GM15510 (cell line): ENCODE data around the gene HMGXB4.

Experiments
- POLR2A ChIP-seq: IDR thresholded peaks from 3 replicates; pipeline ENCODE4 v1.6.1; 2011; ENCODE audit warnings: borderline replicate concordance; ENCODE audit not compliant: insufficient read length; ENCODE audit errors: extremely low read depth

Gene HMGXB4

DNA sequence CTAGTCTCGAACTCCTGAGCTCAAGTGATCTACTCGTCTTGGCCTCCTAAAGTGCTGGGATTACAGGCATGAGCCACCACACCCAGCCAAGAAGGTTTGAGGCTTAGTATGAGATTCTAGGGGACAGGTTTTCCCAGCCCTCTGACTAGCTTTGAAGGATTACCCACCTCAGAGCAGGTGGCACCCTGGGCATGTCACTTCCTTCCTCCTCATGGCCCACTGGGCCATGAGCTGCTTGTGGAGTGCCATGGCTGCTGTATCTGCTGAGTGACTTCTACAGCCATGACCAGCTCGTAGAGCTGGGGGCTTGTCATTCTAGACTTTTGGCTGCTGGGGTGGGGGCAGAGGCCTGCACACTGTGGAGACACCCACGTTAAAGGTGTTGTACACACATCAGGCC lies 67.5 kb downstream of the HMGXB4 start:
- no peak for TF ChIP-seq POLR2A

DNA sequence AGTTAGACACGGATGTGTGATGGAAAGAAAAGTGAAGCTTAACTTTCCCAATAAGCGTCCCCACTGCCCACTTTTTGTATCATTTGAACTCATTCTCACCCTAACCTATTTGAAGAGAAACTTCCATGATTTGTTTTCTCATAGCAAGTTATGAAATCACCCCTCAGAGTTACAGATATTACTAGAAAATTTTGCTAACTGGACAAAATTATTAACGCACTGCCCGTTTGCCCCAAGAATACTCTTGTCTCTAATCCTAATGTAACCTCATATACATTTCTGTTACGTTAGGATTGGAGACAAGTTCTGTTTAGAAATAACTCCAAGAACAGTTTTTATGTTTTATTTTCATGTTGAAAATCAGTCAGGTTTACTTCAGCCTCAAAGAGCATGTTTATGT lies 67.9 kb downstream of the HMGXB4 start:
- no peak for TF ChIP-seq POLR2A

DNA sequence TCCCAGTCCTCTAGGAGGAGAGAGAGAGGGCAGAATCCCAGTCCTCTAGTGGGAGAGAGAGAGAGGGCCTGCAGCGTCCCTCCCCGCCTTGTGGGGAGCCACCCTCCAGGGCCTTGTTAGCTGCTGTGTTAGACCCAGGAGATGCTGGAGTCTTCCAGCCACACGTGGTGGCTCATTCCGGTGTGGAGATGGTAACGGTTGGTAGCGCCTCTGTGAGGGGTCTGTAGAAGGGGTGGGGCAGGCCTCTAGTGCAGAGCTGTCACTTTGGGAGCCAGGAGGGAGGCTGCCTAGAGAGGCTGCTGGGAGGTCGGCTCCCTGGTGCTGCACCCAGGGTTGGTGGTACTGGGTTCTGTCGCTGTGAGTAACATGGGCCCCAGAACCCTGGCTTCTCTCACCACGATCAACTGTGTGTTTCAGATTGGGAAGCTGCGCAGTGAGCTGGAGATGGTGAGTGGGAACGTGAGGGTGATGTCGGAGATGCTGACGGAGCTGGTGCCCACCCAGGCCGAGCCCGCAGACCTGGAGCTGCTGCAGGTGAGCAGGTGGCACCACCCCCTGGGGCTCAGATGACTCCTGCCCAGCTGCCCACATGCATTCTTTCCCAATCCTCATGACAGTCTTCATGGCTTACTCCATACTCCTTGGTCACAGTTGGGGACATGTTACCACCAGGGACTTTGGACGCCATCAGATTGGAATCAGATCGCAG lies 69.7 kb downstream of the HMGXB4 start:
- no peak for TF ChIP-seq POLR2A

DNA sequence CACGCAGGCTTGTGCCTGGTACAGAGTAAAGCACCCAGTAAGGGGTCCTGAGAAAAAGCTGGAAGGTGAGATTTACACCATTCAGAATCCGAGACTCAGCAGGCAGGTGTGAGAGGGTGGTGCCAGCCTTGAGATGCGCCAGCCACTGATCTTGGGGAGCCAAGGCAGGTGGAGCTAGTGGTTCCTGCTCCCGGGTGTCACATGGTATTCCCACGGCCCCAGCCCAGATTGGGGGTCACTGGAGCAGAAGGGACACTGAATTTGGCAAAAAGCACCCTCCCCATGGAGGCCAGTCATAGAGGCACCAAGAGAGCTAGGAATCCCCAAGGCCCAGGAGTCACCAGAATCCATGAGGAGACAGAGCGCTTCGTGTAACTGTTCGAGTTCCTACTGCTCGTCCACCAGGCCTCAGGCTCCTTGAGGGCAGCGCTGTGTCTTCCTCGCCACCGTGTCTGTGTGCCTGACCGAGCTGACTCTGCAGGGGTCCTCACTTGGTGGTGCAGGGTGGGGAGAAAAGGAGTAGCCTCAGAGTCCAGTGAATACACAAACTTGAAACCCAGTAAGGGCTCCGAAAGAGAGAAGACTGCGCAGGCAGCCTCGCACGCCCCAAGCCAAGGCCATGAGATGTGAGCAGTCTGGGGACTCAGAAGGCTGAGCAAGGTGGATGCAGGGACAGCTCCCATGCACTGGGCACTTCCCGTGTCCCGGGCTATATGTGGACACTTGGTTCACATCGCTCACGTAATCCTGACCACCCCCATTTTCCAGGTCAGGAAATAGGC lies 70.6 kb downstream of the HMGXB4 start:
- TF ChIP-seq POLR2A: no peak

DNA sequence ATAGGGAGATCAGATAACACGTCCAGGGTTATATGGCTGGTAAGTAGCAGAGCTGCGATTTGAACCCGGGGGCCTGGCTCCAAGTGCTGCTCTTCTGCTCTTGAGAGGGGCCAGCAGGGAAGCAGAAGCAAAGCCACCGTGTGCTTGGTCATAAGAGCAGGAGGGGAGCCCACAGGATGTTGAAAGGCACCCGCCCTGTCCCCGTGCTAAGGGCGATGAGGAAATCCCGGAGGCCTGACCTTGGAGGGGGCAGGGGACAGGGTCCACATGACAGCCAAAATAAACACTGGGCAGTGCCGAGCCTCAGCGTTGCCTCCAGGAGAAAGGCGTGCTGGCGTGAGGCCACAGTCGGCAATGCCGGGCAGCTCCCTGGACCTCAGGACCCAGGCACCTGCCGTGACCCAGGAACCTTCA lies 71.2 kb downstream of the HMGXB4 start:
- no peak for TF ChIP-seq POLR2A

GRCh38 chr22:35329114-35329847 lies 72.0 kb downstream of the HMGXB4 start:
- no peak for TF ChIP-seq POLR2A

DNA sequence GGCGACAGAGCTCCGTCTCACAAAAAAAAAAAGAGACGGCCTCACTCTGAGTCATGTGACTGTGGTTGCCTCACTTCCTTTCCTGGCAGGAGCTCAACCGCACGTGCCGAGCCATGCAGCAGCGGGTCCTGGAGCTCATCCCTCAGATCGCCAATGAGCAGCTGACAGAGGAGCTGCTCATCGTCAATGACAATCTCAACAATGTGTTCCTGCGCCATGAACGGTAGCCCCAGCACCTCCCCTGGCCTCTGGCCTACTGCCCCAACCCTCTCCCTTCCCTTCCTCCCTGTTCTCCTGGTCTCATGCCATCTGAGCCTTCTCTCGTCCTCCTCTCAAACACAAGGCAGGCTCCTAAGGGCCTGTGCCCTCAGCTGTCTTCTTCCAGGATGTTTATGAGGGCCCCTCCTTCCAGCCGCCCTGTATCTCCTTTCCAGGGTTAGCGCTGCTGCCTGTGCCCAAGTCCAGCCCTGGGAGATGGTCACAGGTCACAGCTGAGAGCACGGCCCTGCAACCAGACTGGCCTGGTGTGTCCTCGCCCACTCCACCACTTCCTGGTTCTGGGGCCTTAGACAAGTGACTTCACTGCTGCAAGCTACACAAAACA lies 73.1 kb downstream of the HMGXB4 start:
- no peak for TF ChIP-seq POLR2A

DNA sequence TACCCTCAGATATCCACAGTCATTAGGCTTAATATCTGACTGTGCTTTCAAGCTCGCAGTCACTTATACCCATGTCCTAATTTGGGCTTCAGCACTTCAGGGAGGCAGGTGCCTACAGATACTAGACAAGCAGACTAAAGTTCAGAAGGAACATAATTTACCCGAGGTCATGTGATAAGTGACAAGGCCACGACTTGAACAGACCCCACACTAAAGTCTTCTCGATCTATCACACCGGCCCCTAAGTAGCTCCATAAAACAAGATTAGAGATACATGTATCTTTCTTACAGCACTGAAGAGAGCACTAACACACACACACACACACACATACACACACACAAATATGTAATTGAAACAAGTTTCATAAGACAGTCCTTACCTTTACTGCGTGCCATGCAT lies 75.0 kb downstream of the HMGXB4 start:
- TF ChIP-seq POLR2A: no peak

- no peak for TF ChIP-seq POLR2A
Measured at GRCh38 chr22:35333220-35333619, 75.9 kb downstream of the HMGXB4 start.

DNA sequence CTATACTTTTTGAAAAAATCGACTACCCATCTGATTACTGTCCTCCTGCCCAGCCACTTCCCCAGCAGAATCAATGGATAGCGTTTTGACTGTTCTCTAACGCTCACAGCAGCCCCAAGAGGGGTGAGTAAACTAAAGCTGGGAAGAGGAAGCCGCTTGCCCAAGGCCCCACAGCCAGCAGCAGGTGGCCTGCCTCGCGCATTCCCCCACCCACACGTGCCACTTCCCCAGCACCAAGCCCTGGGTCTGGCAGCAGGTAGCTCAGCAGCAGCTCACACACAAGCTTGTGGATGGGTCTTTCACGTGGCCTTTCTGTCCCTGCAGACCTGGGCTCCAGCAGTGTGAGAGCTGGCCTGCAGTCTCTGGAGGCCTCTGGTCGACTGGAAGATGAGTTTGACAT lies 76.7 kb downstream of the HMGXB4 start:
- no peak for TF ChIP-seq POLR2A

GRCh38 chr22:35335468-35335867 lies 78.2 kb downstream of the HMGXB4 start:
- no peak for TF ChIP-seq POLR2A

GRCh38 chr22:35335936-35336781 lies 78.9 kb downstream of the HMGXB4 start:
- TF ChIP-seq POLR2A: no peak

- TF ChIP-seq POLR2A: no peak
Measured at GRCh38 chr22:35337932-35338331, 80.6 kb downstream of the HMGXB4 start.
